Endothelial cell of umbilical vein (primary cell): ENCODE data around the gene TARP.
"Not testable (repeated sequence)": the region's sequence is repeated elsewhere in the genome, so short reads cannot be mapped to it uniquely, and the experiment has no call there.

Experiments
- BruUV-seq: library from RNA; stranded (reverse); fragments of 400-500 nt; replicated peaks from 2 replicates; lab custom pipeline; 2021; lab: Mats Ljungman, UMichigan
- CTCF ChIA-PET: fragments of 300-600, 350-600 bp; sonication (Branson Sonifier 250); formaldehyde crosslinking; loops from one replicate; lab custom pipeline; 2021; ENCODE audit warnings: antibody characterized with exemption, inconsistent platforms; lab: Charles Lee
- POLR2A ChIA-PET: fragments of 300-600, 350-600 bp; sonication (Branson Sonifier 250); formaldehyde crosslinking; loops from one replicate; lab custom pipeline; 2021; ENCODE audit warnings: antibody characterized with exemption, inconsistent platforms; lab: Charles Lee
- DNase-seq: peaks from one replicate; pipeline ENCODE4 v3.0.0-alpha.2; 2011; ENCODE audit warnings: low read depth, low spot score
- FAIRE-seq: peaks from 2 replicates; lab custom pipeline; 2011; peaks lifted over from hg19 to GRCh38; lab: Jason Lieb, UNC
- H2AFZ ChIP-seq: 2 replicates; pipeline ENCODE4 v1.6.0; 2012; ENCODE audit warnings: low read depth, low read length, control low read depth, inconsistent platforms
- H3K27ac ChIP-seq: 2 replicates; pipeline ENCODE4 v1.5.1; 2011; ENCODE audit warnings: low read depth, mild to moderate bottlenecking, control low read depth, low read length, moderate library complexity; ENCODE audit not compliant: insufficient read depth
- H3K27me3 ChIP-seq, 2 experiments: 2 replicates each; pipeline versions ENCODE4 v1.6.0 to v1.6.1; 2011; ENCODE audit warnings: low read length in 2 of 2, mixed read lengths in 1 of 2; ENCODE audit not compliant: control insufficient read depth in 2 of 2, insufficient read depth in 2 of 2
- H3K36me3 ChIP-seq, 2 experiments: 2 replicates in 1 of 2; 3 replicates in 1 of 2; pipeline ENCODE4 v1.5.1; 2011; ENCODE audit warnings: low read length in 2 of 2, mild to moderate bottlenecking in 1 of 2, moderate library complexity in 1 of 2; ENCODE audit not compliant: control insufficient read depth in 2 of 2, insufficient read depth in 2 of 2; ENCODE audit errors: extremely low read depth in 1 of 2
- H3K4me1 ChIP-seq: 3 replicates; pipeline ENCODE4 v1.5.1; 2011; ENCODE audit warnings: mild to moderate bottlenecking, low read length; ENCODE audit not compliant: control insufficient read depth, insufficient read depth; ENCODE audit errors: extremely low read depth
- H3K4me2 ChIP-seq: 2 replicates; pipeline ENCODE4 v1.6.1; 2011; ENCODE audit warnings: low read length, control low read depth, mixed read lengths; ENCODE audit not compliant: insufficient read depth
- H3K4me3 ChIP-seq, 3 experiments: fragments of 200-600 bp in 1 of 3; sonication (generic), shearing (Covaris generic) in 1 of 3; replicated peaks in 1 of 3; 2 replicates each; pipeline ENCODE4 v1.5.1; 2011 to 2016; ENCODE audit warnings: control low read depth in 3 of 3, low read length in 3 of 3, mild to moderate bottlenecking in 2 of 3, inconsistent platforms in 1 of 3, low read depth in 1 of 3, moderate library complexity in 1 of 3; ENCODE audit not compliant: insufficient read depth in 1 of 3
- H3K79me2 ChIP-seq: 2 replicates; pipeline ENCODE4 v1.6.0; 2012; ENCODE audit warnings: low read length, inconsistent platforms; ENCODE audit not compliant: control insufficient read depth, insufficient read depth
- H3K9ac ChIP-seq: replicated peaks from 2 replicates; pipeline ENCODE3; 2011; ENCODE audit warnings: low read length, control low read depth; ENCODE audit not compliant: insufficient read depth; ENCODE audit errors: extremely low read depth
- H3K9me1 ChIP-seq: replicated peaks from 3 replicates; pipeline ENCODE4 v1.6.0; 2011; ENCODE audit warnings: mild to moderate bottlenecking, low read length; ENCODE audit not compliant: control insufficient read depth, insufficient read depth; ENCODE audit errors: extremely low read depth
- H3K9me3 ChIP-seq: replicated peaks from 2 replicates; pipeline ENCODE4 v1.5.1; 2012; ENCODE audit warnings: low read length, inconsistent platforms; ENCODE audit not compliant: control insufficient read depth, insufficient read depth
- H4K20me1 ChIP-seq: replicated peaks from 2 replicates; pipeline ENCODE3; 2011; ENCODE audit warnings: mild to moderate bottlenecking, low read length; ENCODE audit not compliant: control insufficient read depth, insufficient read depth; ENCODE audit errors: extremely low read depth
- CTCF ChIP-seq, 2 donors: IDR thresholded peaks; 1 replicate in 1 of 2; 2 replicates in 1 of 2; pipeline ENCODE4 v1.5.1; 2011; ENCODE audit warnings: low read length in 2 of 2, mild to moderate bottlenecking in 2 of 2, moderate library complexity in 2 of 2, control low read depth in 1 of 2, inconsistent platforms in 1 of 2, low read depth in 1 of 2; ENCODE audit not compliant: insufficient read depth in 1 of 2; ENCODE audit errors: extremely low read depth in 1 of 2
- EZH2 ChIP-seq: IDR thresholded peaks from 2 replicates; pipeline ENCODE4 v1.6.1; 2012; ENCODE audit warnings: borderline replicate concordance, low read depth, mild to moderate bottlenecking, moderate library complexity, low read length, inconsistent platforms; ENCODE audit not compliant: severe bottlenecking
- FOS ChIP-seq: IDR thresholded peaks from 2 replicates; pipeline ENCODE4 v1.6.1; 2011; ENCODE audit warnings: mild to moderate bottlenecking, low read length, moderate library complexity, borderline replicate concordance; ENCODE audit not compliant: insufficient read depth
- GATA2 ChIP-seq: IDR thresholded peaks from 2 replicates; pipeline ENCODE4 v1.7.0; 2011; ENCODE audit warnings: low read depth, mild to moderate bottlenecking, moderate library complexity, mixed read lengths, low read length; ENCODE audit not compliant: insufficient read length, insufficient read depth
- JUN ChIP-seq: IDR thresholded peaks from 2 replicates; pipeline ENCODE4 v1.6.1; 2011; ENCODE audit warnings: borderline replicate concordance, low read depth; ENCODE audit not compliant: insufficient read length, insufficient read depth
- MAX ChIP-seq: IDR thresholded peaks from 2 replicates; pipeline ENCODE4 v1.6.1; 2011; ENCODE audit not compliant: insufficient read depth, insufficient read length
- MYC ChIP-seq: IDR thresholded peaks from one replicate; pipeline ENCODE4 v1.6.1; 2011; ENCODE audit warnings: mild to moderate bottlenecking, low read depth, low read length
- POLR2A ChIP-seq: IDR thresholded peaks from 2 replicates; pipeline ENCODE4 v1.6.1; 2012; ENCODE audit warnings: low read depth, mild to moderate bottlenecking, control low read depth, low read length
- POLR2AphosphoS5 ChIP-seq: IDR thresholded peaks from 2 replicates; pipeline ENCODE4 v1.6.1; 2012; ENCODE audit warnings: low read depth, mild to moderate bottlenecking, control low read depth, low read length, moderate library complexity; ENCODE audit not compliant: insufficient read depth
- dilution Hi-C: fragments of 300-500 bp; cut with MboI; formaldehyde crosslinking; loops from one replicate; pipeline ENCODE4 v1.15.0; 2019; ENCODE audit warnings: low sequenced_read_pairs; ENCODE audit not compliant: extremely low pct_ligation_motif_present
- intact Hi-C: fragments of 100-400 bp; cut with micrococcal nuclease; formaldehyde crosslinking; loops from one replicate; pipeline ENCODE4 v1.10.0; 2022

TARP gene

GRCh38 chr7:38259157-38259556 is 14.3 kb downstream of the TARP start:
- H3K4me2 ChIP-seq, H2AFZ ChIP-seq, H3K4me1 ChIP-seq, H3K27me3 ChIP-seq, BruUV-seq, H3K9me1 ChIP-seq, H3K4me3 ChIP-seq, H4K20me1 ChIP-seq, H3K9me3 ChIP-seq, dilution Hi-C loops, POLR2A ChIA-PET, H3K9ac ChIP-seq, H3K36me3 ChIP-seq, DNase-seq, CTCF ChIA-PET, H3K79me2 ChIP-seq, intact Hi-C loops, H3K27ac ChIP-seq: not testable (repeated sequence)
- peak; percentile 37 for FAIRE-seq

DNA sequence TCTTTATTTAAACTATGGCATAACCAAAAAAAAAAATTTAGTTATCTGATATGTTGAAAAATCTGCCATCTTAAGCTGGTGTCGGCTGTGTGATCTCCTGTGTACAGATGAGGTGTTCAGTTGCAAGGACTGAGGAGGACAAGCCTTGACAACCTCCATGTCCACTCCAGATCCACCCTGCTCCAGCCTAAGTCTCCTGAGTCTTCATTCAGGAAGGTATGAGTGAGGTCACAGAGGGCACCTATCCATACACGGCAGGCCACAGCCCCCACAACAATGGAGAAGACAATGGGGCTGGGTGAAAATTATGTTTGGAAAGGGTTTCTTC is 16.1 kb downstream of the TARP start:
- ChIA-PET POLR2A (no interaction called here), CTCF (no interaction called here)
- Histone ChIP-seq H3K27ac (no peak overlapping the region), H3K27me3 (no peaks in the 10 kb centered on the region), H3K4me1 (no peaks in the 10 kb centered on the region), H3K9ac (no peak overlapping the region), H3K9me3 (no peaks in the 10 kb centered on the region), H2AFZ (no peak overlapping the region), H3K9me1 (no peaks in the 10 kb centered on the region), H3K79me2 (no peaks in the 10 kb centered on the region), H4K20me1 (no peaks in the 10 kb centered on the region), H3K36me3 (no peaks in the 10 kb centered on the region), H3K4me3 (no peak overlapping the region), H3K4me2 (no peak overlapping the region)
- intact Hi-C loops (no loop called here), dilution Hi-C loops (no loop called here)
- TF ChIP-seq MAX: no peak
- no peak for TF ChIP-seq JUN
- no peak for TF ChIP-seq POLR2AphosphoS5
- TF ChIP-seq POLR2A: no peak
- TF ChIP-seq MYC: no peak
- no peak for TF ChIP-seq FOS
- no peak for TF ChIP-seq CTCF (IDR thresholded peaks at IDR 0.05; ENCODE audit: extremely low read depth in 1 of 2, insufficient read depth in 1 of 2, low read depth in 1 of 2, low read length in 2 of 2)
- no peak for TF ChIP-seq GATA2
- no peak for TF ChIP-seq EZH2
- DNase-seq (no peak), FAIRE-seq (no peak)
- no TSS peak for BruUV-seq

DNA sequence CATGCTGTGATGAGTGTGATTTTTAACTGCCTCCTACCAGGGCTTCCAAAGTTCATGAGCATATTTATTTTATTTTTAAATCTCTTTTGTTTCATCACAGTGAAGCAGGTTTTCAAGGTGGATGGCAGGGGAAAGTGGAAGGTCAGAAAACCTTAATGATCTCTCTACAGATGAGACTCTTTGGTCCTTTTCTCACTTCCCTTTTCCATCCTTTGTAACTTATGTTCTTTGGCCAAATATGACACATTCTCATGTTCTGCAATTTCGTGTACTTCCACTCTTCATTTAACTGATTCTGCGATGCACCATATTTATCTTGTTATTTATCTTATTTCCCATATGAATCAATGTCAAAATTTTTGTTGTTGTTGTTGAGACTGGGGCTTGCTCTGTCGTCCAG is 23.6 kb downstream of the TARP start:
- H4K20me1 ChIP-seq, dilution Hi-C loops, CTCF ChIA-PET, H3K4me1 ChIP-seq, POLR2A ChIA-PET, H3K36me3 ChIP-seq, DNase-seq, H3K79me2 ChIP-seq, intact Hi-C loops, H2AFZ ChIP-seq, FAIRE-seq, H3K27ac ChIP-seq, H3K4me2 ChIP-seq, H3K4me3 ChIP-seq, H3K27me3 ChIP-seq, H3K9me3 ChIP-seq, BruUV-seq, H3K9me1 ChIP-seq, H3K9ac ChIP-seq: not testable (repeated sequence)
